Left hindlimb (tissue), 1 donor: ENCODE data around the gene PLCB2.

Experiments used
- DNase-seq: peaks from one replicate; pipeline ENCODE4 v3.0.0-alpha.2; 2018

PLCB2 gene

DNA sequence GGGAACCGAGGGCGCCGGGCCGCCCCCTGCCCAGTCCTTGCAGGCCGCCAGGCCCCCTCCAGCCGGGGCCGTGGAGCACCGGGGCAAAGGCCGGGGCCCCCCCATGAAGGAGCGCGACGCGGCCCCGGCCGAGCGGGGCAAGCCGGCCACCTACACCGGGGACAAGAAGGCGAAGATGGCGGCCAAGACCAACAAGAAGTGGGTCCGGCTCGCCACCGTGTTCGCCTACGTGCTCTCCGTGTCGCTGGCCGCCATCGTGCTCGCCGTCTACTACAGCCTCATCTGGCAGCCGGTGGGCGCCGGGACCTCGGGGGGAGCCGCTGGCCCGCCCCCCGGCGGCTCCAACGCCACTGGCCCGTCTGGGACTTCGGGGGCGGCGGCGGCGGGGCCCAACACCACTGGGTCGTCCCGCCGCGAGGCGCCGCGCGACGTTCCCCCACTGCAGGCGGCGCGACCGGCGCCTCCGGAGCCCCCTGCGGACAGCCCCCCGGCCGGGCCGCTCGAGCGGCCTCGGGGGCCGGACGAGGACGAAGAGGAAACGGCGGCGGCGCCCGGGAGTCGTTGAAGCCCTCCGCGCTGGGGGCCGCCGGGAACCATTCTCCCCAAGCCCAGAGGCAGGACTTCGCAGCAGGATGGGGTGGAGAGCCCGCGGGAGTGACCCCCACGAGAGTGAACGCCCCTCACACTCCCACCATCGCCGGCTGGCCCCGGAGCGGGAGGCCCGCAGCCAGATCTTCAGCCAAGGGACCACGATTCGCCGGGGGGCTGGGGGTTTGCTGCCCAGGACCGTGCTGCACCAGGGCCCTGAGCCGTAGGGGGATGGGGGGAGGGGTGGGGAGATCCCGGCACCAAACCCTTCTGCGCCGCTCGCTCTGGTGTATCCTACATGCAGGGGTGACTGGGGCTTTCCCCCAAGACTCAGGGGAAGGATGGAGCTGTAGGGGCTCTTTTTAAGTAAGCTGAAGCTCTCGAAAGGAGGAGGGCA lies 16.5 kb upstream of the PLCB2 start:
- no peak for DNase-seq

DNA sequence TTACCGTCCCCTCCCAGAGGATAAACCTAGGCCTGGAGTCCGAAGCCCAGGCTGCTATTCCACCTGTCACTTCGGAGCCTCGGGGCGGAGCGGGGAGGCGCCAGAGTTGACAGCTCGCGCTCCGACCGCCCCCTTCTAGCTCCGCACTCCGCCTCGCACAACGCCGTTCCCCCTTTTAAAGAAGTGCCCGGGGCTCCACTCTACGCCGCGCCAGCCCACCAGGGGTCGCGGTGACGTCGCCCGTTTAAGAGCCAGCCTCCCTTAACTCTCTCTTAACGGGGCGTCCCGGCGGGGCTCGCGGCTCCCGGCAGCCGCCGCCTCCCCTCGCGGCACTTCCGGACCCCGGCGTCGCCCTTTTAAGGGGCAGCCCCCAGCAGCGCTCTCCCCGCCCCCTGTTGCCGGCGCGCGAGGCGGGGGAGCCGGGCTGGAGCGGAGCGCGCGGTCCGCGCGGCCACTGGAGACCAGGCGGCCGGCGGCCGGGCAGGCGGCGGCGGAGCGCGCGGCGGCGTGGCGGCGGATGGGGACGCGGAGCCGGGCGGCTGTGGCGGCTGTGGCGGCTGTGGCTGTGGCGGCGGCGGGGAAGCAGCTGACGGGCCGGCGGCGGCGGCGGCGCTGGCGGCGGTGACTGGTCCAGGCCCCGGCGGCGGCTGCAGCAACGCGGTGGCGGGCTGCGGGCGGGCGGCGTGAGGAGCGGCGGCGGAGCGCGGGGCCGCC lies 15.7 kb upstream of the PLCB2 start, which contains the start of gene INAFM2:
TSS of gene INAFM2 (plus strand) at position 454 of the 714 bp plus-strand sequence. CDS start 364 bp downstream, outside the sequence.
- peak; percentile 95 for DNase-seq

DNA sequence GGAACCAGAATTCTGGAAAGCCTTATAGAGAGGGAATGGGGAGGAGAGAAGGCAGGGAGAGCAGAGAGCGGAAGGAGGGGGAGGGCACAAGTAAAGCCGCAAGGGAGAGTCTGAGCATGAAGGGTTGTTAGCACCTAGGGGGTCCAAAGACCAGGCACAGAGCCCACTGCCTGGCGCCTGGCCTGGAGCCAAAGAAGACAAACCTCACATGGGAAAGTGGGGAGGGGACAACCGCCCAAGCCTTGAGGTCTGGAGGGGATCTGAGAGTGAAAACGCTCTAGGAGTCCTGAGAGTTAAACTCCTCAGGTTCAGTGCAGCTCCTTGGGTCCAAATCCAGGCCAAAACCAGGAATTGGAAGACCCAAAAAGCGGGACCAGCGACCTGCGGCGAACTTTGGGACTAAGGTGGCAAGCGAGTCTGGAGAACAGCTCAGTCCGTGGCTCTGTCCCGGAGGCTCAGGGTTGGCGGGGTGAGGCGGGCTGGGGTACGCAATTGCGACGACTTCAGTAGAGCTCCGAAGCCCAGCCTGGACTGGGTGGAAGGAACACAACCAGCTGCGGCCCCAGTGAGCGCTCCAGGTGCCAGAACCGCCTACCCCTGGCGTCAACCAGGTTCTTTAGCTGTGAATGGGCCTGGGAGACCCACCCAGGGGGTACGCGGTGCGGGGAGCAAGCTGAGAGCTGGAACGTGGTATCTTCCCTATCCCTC lies 14.9 kb upstream of the PLCB2 start:
- no peak for DNase-seq

DNA sequence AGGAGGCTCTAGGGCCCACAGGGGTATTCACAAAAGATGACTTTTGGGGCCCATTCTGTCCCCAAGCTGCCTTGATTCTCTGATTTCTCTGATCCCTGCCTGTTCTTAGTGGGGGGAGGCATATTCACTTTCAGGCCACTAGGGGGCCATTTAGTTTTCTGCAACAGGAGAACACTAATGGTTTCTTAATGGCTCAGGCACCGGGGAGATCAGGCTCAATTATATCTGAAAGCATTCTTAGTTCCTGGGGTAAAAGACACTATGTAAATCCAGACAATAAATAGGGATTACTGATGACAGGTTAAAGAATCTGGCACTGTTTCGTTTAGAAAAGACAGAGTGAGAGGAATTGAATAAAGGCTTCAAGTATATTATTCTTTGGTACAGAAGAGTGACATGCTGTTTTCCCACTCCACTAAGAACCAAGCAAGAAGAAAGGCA lies 13.2 kb upstream of the PLCB2 start:
- no peak for DNase-seq

DNA sequence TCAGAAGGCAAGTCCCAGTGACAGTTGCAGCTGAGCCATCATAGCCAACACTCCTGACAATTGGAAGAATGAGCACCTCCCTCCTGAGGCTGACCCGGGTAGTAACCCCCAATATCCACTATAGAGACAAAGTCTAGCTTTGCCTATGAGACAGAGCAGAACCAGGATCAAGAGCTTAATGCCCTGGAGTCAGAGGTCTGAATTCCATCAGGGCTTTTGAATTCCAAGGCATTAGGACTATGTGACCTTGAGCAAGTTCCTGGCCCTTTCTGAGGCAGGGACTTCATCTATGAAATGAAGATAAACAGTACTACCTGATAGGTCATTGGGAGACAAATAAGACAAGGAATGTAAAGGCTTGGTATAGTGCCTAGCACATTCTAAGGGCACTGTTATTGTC lies 12.7 kb upstream of the PLCB2 start:
- no peak for DNase-seq

DNA sequence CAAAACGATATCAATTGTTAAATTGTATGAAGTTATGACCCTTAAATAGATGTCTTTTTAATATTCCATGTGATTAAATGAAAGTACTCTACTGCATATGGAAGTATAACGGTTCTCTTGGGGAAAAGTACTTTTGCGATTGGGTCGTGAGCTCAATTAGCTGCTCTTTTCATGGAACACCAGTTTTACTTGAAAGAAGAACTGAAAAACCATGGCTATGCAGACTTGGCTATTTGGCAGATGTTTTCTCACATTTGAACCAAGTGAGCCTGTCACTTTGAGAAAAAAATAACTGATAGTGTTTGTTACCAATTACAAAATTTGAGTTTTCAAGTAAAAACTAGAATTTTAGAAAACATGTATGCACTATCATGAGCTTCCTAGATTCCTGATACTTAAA lies 9.8 kb upstream of the PLCB2 start:
- DNase-seq, result no peak

DNA sequence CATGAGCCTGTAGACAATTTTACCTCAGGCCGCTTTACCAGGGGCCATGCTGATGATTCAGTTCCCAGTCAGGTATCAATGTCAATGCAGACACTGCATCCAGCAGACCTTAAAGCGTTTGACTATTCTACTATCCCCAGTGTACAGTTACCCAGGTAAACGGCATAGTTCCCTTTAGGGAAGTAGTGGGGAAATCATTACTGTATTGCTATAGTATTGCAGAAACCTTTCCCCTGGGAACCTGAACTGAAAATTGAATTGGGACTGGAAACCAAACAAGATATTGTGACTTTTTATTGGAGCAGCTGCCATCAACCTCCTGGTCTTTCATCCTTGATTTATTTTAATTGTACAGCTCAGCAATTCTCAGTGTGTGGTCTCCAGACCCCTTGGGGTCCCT lies 9.2 kb upstream of the PLCB2 start:
- no peak for DNase-seq

DNA sequence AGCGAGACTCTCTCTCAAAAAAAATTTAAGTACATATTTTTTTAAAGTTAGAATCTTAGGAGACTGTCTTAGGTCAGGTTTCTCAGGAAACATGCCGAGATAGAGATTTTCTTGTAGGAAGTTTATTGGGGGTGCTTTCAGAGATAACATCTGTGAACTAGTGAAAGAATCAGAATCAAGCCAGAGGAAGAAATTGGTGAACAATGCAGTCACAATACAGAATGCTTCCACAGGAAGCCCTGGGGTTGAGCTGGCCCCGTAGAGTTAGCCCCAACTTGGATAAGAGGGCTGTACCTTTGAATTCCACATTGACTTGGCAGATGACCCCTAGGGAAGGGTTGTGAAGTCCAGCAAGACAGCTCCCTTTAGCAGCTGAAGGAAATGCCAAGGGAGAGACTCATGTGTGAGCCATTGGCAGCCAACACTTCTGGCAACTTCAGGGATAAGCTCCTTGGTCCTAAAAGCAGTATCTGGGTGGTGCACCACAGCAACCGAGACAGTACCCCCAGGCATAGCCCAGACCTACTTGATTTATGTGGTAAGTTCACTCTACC lies 7.1 kb upstream of the PLCB2 start:
- no peak for DNase-seq

DNA sequence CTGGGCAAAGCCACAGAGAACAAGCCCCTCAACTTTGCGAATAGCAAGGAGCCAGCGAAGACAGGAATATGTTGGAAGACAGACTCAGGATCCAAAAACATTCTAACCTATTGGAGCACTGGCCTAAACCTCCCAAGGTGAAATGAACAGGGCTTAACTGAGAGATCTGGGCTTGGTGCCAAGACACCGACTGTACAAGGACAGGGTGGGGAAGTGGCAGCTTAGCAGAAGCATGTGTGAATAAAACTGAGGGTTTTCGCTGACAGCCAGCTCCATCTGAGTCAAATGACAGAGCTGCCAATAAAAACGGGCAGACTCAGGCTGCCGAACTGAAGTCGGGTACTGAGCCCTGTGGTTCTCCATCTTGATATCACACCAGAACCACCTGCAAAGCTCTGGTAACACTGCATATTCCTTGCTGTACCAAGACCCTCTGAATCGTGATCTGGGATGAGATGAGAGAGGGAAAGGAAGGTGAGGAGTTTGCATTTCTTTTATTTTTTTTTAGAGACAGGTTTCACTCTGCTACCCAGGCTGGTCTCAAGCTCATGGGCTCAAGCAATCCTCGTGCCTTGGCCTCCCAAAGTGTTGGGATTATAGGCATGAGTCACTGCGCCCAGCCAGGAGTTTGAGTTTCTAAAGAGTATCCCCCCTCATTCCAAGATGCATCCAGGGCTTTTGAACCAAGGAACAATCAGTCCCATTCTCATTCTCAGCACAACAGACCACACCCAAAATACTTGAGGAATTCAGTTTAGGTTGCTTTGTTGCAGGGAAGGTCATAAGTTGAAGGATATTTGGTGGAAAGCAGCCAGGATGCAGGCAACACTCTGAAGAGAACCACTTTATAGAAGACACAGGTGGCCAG lies 6.0 kb upstream of the PLCB2 start:
- no peak for DNase-seq

DNA sequence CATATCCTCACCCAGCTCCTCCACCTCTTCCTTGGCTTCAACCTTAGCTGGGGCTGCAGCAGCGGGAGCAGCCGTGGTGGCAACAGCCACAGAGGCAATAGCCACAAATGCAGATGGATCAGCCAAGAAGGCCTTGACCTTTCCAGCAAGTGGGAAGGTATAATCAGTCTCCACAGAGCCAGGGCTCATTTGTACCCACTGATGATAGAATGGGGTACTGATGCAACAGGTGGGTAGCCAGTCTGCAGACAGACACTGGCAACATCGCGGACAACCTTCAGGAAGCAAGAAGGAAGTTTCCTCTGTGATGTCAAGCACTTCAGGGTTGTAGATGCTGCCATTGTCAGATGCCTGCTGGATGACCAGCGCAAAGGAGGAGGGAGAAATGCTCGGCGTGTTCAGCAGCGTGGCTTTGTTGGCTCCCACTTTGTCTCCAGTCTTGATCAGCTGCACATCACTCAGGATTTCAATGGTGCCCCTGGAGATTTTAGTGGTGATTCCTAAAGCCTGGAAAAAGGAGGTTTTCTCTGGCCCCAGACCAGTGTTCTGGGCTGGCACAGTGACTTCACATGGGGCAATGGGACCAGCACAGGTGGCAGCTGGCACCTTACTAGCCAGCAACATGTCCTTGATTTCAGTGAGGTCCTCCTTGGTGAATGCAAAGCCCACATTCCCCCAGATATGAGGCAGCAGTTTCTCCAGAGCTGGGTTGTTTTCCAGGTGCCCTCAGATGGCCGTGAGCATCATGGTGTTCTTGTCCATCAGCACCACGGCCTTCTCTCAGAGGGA lies 4.8 kb upstream of the PLCB2 start:
- DNase-seq, result no peak

DNA sequence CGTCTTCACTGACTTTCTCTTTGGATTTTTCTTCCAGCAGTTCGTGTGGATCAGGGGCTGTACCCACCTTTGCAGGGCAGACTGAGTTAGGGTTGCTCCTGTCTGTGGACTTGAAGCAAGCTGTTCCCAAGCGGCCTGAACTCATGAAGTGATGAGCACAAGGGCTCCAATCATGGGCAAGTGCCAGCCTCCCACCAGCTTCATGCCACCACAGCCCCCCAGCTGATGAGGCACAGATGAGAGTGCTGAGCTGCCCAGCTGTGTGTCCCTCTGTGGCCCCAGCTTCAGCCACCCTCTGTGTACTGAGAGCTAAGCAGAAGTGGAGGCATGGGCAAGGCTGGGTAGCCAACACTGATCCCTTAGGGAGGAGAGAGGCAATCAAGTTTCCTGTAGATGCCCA lies 3.3 kb upstream of the PLCB2 start:
- DNase-seq, result no peak

DNA sequence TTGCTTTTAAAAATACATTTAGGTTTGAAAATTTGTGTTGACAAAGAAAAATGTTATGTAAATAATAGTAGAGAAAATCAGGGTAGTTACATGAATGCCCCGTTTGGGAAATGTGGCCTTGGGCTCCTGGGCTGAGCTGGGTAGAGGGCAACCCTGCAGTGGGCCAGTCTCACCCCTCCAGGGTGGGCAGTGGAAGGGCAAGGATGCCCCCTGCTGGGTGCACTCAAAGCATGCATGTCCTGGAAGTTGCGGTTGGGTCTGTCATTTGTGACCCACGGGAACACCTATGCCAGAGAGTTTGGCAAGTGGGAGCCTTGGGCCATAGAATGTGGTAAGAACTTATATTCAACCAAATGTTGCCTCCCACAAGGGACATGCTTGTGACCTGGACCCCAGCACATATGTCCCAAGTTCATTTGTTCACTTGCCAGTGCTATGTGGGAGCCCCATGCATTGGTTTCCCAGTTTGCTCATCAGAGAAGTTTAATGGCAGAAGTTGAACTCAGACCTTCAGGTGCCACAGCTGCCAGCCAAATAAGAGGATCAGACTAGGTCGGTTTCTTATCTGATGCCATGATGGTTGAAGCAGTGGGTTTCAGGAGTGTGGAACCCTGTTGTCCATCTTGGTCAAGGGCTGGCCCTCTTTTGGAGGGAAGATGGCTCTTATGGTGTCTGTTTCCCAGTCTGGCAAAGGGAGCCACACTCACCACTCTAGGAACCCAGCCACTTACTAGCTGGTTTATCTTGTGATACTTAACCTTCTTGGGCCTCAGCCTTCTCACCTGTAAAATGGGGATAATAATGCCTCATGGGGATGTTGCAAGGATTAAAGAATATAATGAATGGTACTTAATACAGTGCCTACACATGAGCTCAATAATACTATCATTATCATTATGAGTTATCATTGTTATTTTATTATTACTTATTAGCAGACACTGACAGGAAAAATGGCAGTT lies 2.5 kb upstream of the PLCB2 start:
- no peak for DNase-seq

DNA sequence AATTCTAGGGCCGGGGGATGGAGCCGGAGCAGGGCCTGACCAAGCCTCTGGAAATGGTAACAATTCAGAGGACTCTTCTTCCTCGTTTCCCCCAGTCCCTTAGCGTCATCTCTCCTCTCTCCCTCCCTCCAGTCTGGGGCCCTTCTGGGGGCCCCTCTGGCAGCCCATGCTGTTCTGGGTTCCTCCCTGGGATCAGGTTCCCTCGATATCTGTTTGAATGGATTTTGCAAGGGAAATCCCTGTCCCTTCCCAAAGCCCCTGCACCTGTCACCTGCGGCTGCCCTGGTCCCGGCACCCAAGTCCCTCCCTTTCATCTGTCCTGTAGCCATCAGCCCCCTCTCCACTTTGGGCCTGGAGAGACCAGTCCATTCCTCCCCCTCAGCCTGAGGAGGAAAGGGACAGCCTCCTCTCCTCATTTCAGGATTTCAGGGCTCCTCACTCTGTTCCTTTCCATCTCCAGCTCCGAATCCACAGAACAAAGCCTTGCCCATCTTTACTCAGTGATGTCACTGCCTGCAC lies 1.7 kb upstream of the PLCB2 start:
- DNase-seq, result no peak

DNA sequence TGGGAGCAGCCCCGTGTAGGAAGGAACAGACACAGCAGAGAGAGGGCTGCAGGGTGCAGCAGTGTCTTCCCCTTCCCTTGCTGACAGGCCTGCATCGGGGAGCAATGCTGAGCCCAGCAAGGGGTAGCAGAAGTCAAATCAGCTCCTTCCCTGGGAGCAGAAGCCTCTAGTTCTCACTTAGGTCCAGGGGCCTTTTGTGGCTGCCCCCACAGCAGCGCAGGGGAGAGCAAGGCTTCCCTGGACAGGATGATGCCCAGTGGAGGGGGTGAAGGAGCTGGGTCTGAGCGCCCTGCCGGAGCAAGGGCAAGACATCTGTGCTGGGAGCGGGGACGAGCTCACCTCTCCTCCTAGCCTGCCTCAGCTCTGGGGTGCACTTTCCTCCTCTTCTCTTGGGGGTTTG lies 827 bp downstream of the PLCB2 start:
- DNase-seq, result no peak

DNA sequence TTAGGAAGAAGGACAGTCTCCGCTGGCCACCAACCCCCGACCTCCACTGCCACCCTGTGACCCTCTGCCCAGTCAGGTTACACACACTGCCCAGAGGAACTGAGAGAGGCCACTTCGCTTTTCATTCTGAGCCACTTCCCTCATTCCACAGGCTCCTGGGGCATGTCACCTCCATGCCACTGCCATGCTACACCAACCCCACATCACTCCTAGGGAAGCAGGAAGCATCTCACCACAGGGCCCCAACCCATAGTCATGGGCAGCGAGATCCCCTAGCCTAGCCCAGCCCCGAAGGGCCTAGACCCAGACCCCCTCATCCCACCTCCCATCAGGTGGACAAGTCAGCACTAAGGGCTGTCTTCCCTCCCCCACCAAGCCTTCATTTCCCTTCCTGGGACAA lies 1.4 kb downstream of the PLCB2 start:
- DNase-seq, result no peak

DNA sequence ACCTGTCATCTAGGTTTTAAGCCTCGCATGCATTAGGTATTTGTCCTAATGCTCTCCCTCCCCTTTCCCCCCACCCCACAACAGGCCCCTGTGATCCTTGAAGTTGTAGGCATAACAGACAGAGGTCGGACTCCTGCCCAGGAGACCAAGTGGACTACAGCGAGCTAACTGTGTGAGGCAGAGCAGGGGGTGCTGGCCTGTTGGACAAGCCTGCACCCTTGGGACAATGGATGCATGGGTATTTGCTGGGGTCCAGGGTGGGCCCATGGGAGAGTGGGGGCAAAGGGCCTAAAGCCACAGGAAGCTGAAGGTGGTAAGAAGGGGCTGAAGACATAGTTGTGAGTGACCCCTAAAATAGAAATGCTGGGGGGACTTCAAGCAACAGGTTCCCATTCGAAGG lies 2.5 kb downstream of the PLCB2 start:
- no peak for DNase-seq

DNA sequence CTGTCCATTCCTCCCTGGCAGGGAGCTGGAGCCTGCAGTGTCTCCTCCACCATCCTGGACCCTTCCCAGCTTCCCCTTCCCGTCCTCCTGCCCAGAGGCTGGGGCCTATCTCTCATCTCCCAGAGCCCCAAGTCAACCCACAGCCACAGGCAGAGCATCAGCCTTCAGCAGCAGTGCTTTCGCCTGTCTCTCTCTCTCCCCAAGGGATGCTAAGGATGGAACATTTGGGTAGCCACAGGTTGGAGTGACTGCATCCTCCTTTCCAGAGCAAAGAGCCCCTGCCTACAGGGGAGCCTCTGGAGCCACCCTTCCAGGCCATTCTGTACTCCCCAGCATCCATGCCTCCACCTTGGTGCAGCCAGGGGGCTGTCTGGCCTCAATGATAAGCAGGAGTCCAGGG lies 4.2 kb downstream of the PLCB2 start:
- DNase-seq, result no peak

DNA sequence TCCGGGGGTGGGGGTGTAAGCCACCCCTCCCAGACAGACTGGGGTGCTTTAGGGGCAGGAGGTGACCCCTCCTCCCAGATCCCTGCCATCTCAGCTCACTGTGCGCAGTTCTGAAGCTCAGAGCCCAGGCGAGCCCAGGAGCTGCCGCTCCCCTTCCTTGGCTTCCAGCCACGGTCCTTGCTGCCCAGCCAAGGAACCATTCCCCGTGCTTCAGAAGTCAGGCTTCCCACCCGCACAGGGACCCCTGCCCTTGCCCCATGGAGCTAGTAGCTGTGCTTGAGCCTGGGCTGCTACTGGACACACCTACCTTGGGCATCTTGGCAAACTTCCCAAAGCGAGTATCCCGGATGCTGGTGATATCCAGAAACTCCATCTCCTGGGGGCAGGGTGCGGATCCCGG lies 4.8 kb downstream of the PLCB2 start:
- DNase-seq, result peak; percentile 22

DNA sequence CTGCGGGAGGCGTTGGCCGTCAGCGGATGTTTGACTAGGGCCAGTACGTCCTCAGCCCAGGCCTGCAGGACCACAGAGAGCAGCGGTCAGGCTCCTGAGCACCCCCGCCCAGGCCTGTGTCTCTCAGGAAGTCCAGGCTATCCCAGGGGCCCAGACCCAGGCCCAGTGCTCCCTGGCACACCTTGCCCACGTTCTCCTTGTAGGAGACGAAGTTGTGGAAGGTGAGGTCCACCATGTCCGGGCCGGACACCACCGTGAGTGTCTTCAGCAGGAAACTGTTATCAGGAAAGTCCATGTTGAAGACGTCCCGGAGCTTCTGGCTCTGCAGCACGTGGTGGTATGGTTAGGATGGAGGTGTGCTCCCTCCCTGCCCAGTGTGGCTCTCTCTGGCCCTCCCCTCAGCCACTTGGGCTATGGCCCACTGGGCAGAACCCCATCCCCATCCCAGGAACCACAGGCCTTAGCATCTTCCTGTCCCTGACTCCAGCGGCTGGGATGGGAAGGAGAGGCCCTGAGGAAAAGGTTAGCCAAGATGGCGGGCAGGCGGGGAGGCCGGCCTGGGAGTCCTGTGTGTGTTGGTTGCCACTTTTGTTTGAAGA lies 5.3 kb downstream of the PLCB2 start:
- DNase-seq, result peak; percentile 12
